HCT116 (cell line): Measurements from ENCODE around the gene TLCD2. TPM values are rescaled to one million over a fixed set of nuclear protein-coding genes. Genes with fewer than 3 reads are reported as not detected.

Experiments used
- ATAC-seq: fragments of 200-7000 bp; cut with Tn5 transposase; 2 replicates; pipeline ENCODE4 v1.9.1; 2020; ENCODE audit warnings: mild to moderate bottlenecking, moderate library complexity
- BruUV-seq: library from RNA; stranded (reverse); fragments of 400-500 nt; replicated peaks from 2 replicates; lab custom pipeline; 2021; lab: Mats Ljungman, UMichigan
- CTCF ChIA-PET: fragments of 300-600 bp; sonication (Branson Sonifier 250); formaldehyde crosslinking; loops from one replicate; lab custom pipeline; 2021; ENCODE audit warnings: antibody characterized with exemption; lab: Charles Lee
- POLR2A ChIA-PET: fragments of 300-600, 350-600 bp; sonication (Branson Sonifier 250); formaldehyde crosslinking; loops from one replicate; lab custom pipeline; 2021; ENCODE audit warnings: antibody characterized with exemption; lab: Charles Lee
- RAD21 ChIA-PET, 2 experiments: fragments of 300-600 bp; sonication (Branson Sonifier 250); formaldehyde crosslinking; loops; one replicate each; lab custom pipeline; 2023; ENCODE audit warnings: low total read pairs in 2 of 2; ENCODE audit not compliant: uncharacterized antibody in 2 of 2, unreplicated experiment in 2 of 2, low non-redundant PET in 1 of 2; lab: Charles Lee
- DNase-seq: peaks from one replicate; pipeline ENCODE4 v3.0.0-alpha.2; 2010; ENCODE audit warnings: low read depth, low spot score
- H2AFZ ChIP-seq: fragments of 200-600 bp; shearing (Covaris generic), sonication (generic); 2 replicates; pipeline ENCODE4 v1.6.1; 2017; ENCODE audit warnings: low read depth, mixed run types, mixed read lengths, antibody characterized with exemption, low read length; ENCODE audit not compliant: poor library complexity, severe bottlenecking
- H3K27ac ChIP-seq: 2 replicates; pipeline ENCODE4 v1.5.1; 2012; ENCODE audit warnings: low read depth, low read length
- H3K27me3 ChIP-seq: fragments of 200-600 bp; sonication (generic); 2 replicates; pipeline ENCODE4 v1.6.1; 2016; ENCODE audit warnings: mixed run types, low read length, mixed read lengths; ENCODE audit not compliant: insufficient read depth
- H3K36me3 ChIP-seq, 2 experiments: fragments of 200-500 bp in 1 of 2; fragments of 200-600 bp in 1 of 2; sonication (Bioruptor generic) in 1 of 2; sonication (generic) in 1 of 2; 2 replicates each; pipeline versions ENCODE4 v1.5.1 to v1.6.1; 2014 to 2016; ENCODE audit warnings: low read length in 2 of 2, inconsistent platforms in 1 of 2, mixed read lengths in 1 of 2, mixed run types in 1 of 2; ENCODE audit not compliant: insufficient read depth in 2 of 2, control insufficient read depth in 1 of 2
- H3K4me1 ChIP-seq, 2 experiments: fragments of 200-600 bp in 1 of 2; sonication (generic) in 1 of 2; 2 replicates each; pipeline versions ENCODE4 v1.5.1 to v1.6.1; 2012 to 2017; ENCODE audit warnings: low read length in 2 of 2, inconsistent platforms in 1 of 2, mild to moderate bottlenecking in 1 of 2, mixed read lengths in 1 of 2, mixed run types in 1 of 2, moderate library complexity in 1 of 2; ENCODE audit not compliant: insufficient read depth in 2 of 2, control insufficient read depth in 1 of 2
- H3K4me2 ChIP-seq: fragments of 200-600 bp; sonication (generic); 2 replicates; pipeline ENCODE4 v1.6.1; 2017; ENCODE audit warnings: mixed run types, low read length, mixed read lengths
- H3K4me3 ChIP-seq, 2 experiments: fragments of 200-600 bp in 1 of 2; sonication (generic) in 1 of 2; replicated peaks in 1 of 2; 2 replicates each; pipeline ENCODE4 v1.5.1; 2011 to 2016; ENCODE audit warnings: low read length in 2 of 2, control low read depth in 1 of 2, low read depth in 1 of 2, mild to moderate bottlenecking in 1 of 2, mixed read lengths in 1 of 2, mixed run types in 1 of 2
- H3K79me2 ChIP-seq: fragments of 200-600 bp; sonication (generic); 2 replicates; pipeline ENCODE4 v1.6.1; 2017; ENCODE audit warnings: mild to moderate bottlenecking, mixed run types, low read length, moderate library complexity, mixed read lengths; ENCODE audit not compliant: insufficient read depth
- H3K9ac ChIP-seq: fragments of 200-600 bp; sonication (generic); 2 replicates; pipeline ENCODE4 v1.6.1; 2016; ENCODE audit warnings: low read length, mixed read lengths
- H3K9me2 ChIP-seq: fragments of 200-600 bp; sonication (generic), shearing (Covaris generic); 2 replicates; pipeline ENCODE4 v1.6.1; 2017; ENCODE audit warnings: mixed run types, mild to moderate bottlenecking, moderate library complexity; ENCODE audit not compliant: insufficient read depth
- H3K9me3 ChIP-seq, 2 experiments: fragments of 200-500 bp in 1 of 2; fragments of 200-600 bp in 1 of 2; sonication (Bioruptor generic) in 1 of 2; sonication (generic) in 1 of 2; 2 replicates each; pipeline ENCODE4 v1.6.1; 2014 to 2017; ENCODE audit warnings: low read length in 2 of 2, mixed read lengths in 2 of 2, inconsistent platforms in 1 of 2, low read depth in 1 of 2, mild to moderate bottlenecking in 1 of 2, mixed run types in 1 of 2, moderate library complexity in 1 of 2; ENCODE audit not compliant: control insufficient read depth in 1 of 2, insufficient read depth in 1 of 2
- H4K20me1 ChIP-seq: fragments of 200-600 bp; sonication (generic), shearing (Covaris generic); 2 replicates; pipeline ENCODE4 v1.6.1; 2017; ENCODE audit warnings: mixed run types, mild to moderate bottlenecking, moderate library complexity; ENCODE audit not compliant: insufficient read depth
- ATF3 ChIP-seq: IDR thresholded peaks from 2 replicates; pipeline ENCODE4 v1.6.1; 2012
- CBX3 ChIP-seq: IDR thresholded peaks from 2 replicates; pipeline ENCODE4 v1.6.1; 2012; ENCODE audit warnings: low read depth
- CEBPB ChIP-seq: IDR thresholded peaks from 2 replicates; pipeline ENCODE4 v1.6.1; 2012; ENCODE audit warnings: low read depth
- CTCF ChIP-seq, 3 experiments: fragments of 200-600 bp in 1 of 3; sonication (generic) in 1 of 3; IDR thresholded peaks in 2 of 3; conservative IDR thresholded peaks in 1 of 3; 2 replicates each; pipeline ENCODE4 v1.5.1; 2012 to 2017; ENCODE audit warnings: low read depth in 2 of 3, low read length in 2 of 3, antibody characterized with exemption in 1 of 3, borderline replicate concordance in 1 of 3, control low read depth in 1 of 3, mild to moderate bottlenecking in 1 of 3, mixed read lengths in 1 of 3, mixed run types in 1 of 3, moderate library complexity in 1 of 3; ENCODE audit not compliant: insufficient read depth in 1 of 3
- EGR1 ChIP-seq: IDR thresholded peaks from 2 replicates; pipeline ENCODE4 v1.6.1; 2012; ENCODE audit warnings: low read depth
- ELF1 ChIP-seq: IDR thresholded peaks from 2 replicates; pipeline ENCODE4 v1.6.1; 2012; ENCODE audit warnings: low read depth, borderline replicate concordance
- EZH2phosphoT487 ChIP-seq: fragments of 200-600 bp; IDR thresholded peaks from 2 replicates; pipeline ENCODE4 v1.6.1; 2018; ENCODE audit warnings: antibody characterized with exemption, borderline replicate concordance
- FOSL1 ChIP-seq: IDR thresholded peaks from 2 replicates; pipeline ENCODE4 v1.6.1; 2012; ENCODE audit warnings: low read depth
- MAX ChIP-seq: IDR thresholded peaks from 2 replicates; pipeline ENCODE4 v1.6.1; 2012
- POLR2A ChIP-seq: IDR thresholded peaks from 2 replicates; pipeline ENCODE4 v1.7.0; 2011; ENCODE audit warnings: borderline replicate concordance; ENCODE audit not compliant: insufficient read depth, insufficient read length; ENCODE audit errors: extremely low read depth
- POLR2AphosphoS5 ChIP-seq: IDR thresholded peaks from 2 replicates; pipeline ENCODE4 v1.6.1; 2011; ENCODE audit warnings: mild to moderate bottlenecking, low read depth, low read length, moderate library complexity
- RAD21 ChIP-seq: IDR thresholded peaks from 2 replicates; pipeline ENCODE4 v1.6.1; 2012; ENCODE audit warnings: low read depth, mild to moderate bottlenecking
- SRF ChIP-seq: IDR thresholded peaks from 2 replicates; pipeline ENCODE4 v1.6.1; 2012; ENCODE audit warnings: low read depth
- YY1 ChIP-seq: IDR thresholded peaks from 2 replicates; pipeline ENCODE4 v1.6.1; 2011; ENCODE audit warnings: low read length, low read depth, moderate library complexity, mild to moderate bottlenecking; ENCODE audit not compliant: insufficient replicate concordance; ENCODE audit errors: extremely low read depth
- ZFX ChIP-seq: fragments of 450-650 bp; IDR thresholded peaks from 2 replicates; pipeline ENCODE4 v1.6.1; 2017
- intact Hi-C: fragments of 100-400 bp; cut with micrococcal nuclease; formaldehyde crosslinking; loops from 2 replicates; pipeline ENCODE4 v1.10.0; 2022
- total RNA-seq: library from RNA; stranded (reverse); gene quantifications from one replicate; pipeline ENCODE4 v1.2.1, GENCODE V29; 2021; ENCODE audit not compliant: unreplicated experiment

Gene TLCD2
- total RNA-seq, 1 experiment from 2014 or later, result 1.8 TPM

GRCh38 chr17:1661045-1661444 is 49.1 kb downstream of the TLCD2 start:
- POLR2A ChIA-PET, result no interaction called here
- peaks cover 71 to 73% of the 10 kb centered on the region in 2 experiments for H3K36me3 ChIP-seq

More at GRCh38 chr17:1661045-1661444, 49.1 kb downstream of the TLCD2 start:
- no peak overlapping the region for H3K9ac ChIP-seq
- no peak overlapping the region for H3K4me2 ChIP-seq
- 0 out of 2 replicates have a peak, but pooled peaks cover 6% of the 10 kb centered on the region for H4K20me1 ChIP-seq
- BruUV-seq, result TSS peak; percentile 75
- no peaks in the 10 kb centered on the region for H3K27me3 ChIP-seq
- intact Hi-C loops, result loop anchor here (10.0 kb wide), 1 partner anchor 204 kb away; no protein-coding TSS in a partner anchor
- TF ChIP-seq ELF1, result no peak
- TF ChIP-seq YY1, result no peak
- TF ChIP-seq CBX3, result no peak
- no peak for TF ChIP-seq ZFX
- TF ChIP-seq FOSL1, result no peak
- TF ChIP-seq POLR2A, result no peak
- TF ChIP-seq MAX, result no peak
- no peak for TF ChIP-seq SRF
- no peak for TF ChIP-seq EZH2phosphoT487
- no peak for TF ChIP-seq CTCF (IDR thresholded peaks at IDR 0.05 in 2 of 3, conservative IDR thresholded peaks at IDR 0.05 in 1 of 3; ENCODE audit: borderline replicate concordance in 1 of 3, insufficient read depth in 1 of 3, low read depth in 2 of 3, low read length in 2 of 3)
- TF ChIP-seq EGR1, result no peak
- TF ChIP-seq ATF3, result no peak
- TF ChIP-seq POLR2AphosphoS5, result no peak
- no peak for TF ChIP-seq RAD21
- no peak for TF ChIP-seq CEBPB
- no peak overlapping the region for H3K27ac ChIP-seq
- RAD21 ChIA-PET, result no interaction called here
- H2AFZ ChIP-seq, result no peak overlapping the region
- no peaks in the 10 kb centered on the region for H3K9me3 ChIP-seq
- no peaks in the 10 kb centered on the region for H3K9me2 ChIP-seq
- ATAC-seq (no peak), DNase-seq (no peak)
- H3K79me2 ChIP-seq, result peaks cover 18% of the 10 kb centered on the region
- H3K4me1 ChIP-seq, result no peaks in the 10 kb centered on the region
- no peak overlapping the region for H3K4me3 ChIP-seq
- CTCF ChIA-PET, result interaction anchor here (1.3 kb wide), 1 partner anchor 12 kb away, joined by 8 read pairs; the partner anchor contains the start of gene RILP
